ENCODE results near the gene ZEB2. TPM values are rescaled to one million over a fixed set of nuclear protein-coding genes. Genes with fewer than 3 reads are reported as not detected.

The ZEB2 gene
- total RNA-seq, 3 donors from 2014 or later = 53.7 to 225 (median 83.2) TPM

- Histone ChIP-seq H3K27ac (no peak overlapping the region), H3K27me3 (no peaks in the 10 kb centered on the region), H3K4me3 (no peak overlapping the region), H3K4me1 (no peaks in the 10 kb centered on the region), H3K36me3 (no peaks in the 10 kb centered on the region), H3K9me3 (no peaks in the 10 kb centered on the region)
- DNase-seq (ENCODE audit: low spot score in 2 of 2) = no peak
- TF ChIP-seq POLR2AphosphoS5 (IDR thresholded peaks at IDR 0.05) (no peak), CTCF (IDR thresholded peaks at IDR 0.05) (no peak), POLR2A (IDR thresholded peaks at IDR 0.05) (no peak)
- intact Hi-C loops (cut with DNase I; ENCODE audit: low total_unique reads) = no loop called here
Observed at GRCh38 chr2:144405982-144406788, 113.7 kb downstream of the ZEB2 start.

- DNase-seq (ENCODE audit: low spot score in 2 of 2) = no peak
- no peaks in the 10 kb centered on the region for H3K27me3 ChIP-seq
- no peaks in the 10 kb centered on the region for H3K4me1 ChIP-seq
- H3K4me3 ChIP-seq = no peak overlapping the region
- H3K36me3 ChIP-seq = no peaks in the 10 kb centered on the region
- no peaks in the 10 kb centered on the region for H3K9me3 ChIP-seq
- TF ChIP-seq CTCF (IDR thresholded peaks at IDR 0.05) (no peak), POLR2AphosphoS5 (IDR thresholded peaks at IDR 0.05) (no peak), POLR2A (IDR thresholded peaks at IDR 0.05) (no peak)
- no peak overlapping the region for H3K27ac ChIP-seq
- intact Hi-C loops (cut with DNase I; ENCODE audit: low total_unique reads) = no loop called here
Observed at GRCh38 chr2:144405321-144405720, 114.6 kb downstream of the ZEB2 start.

- TF ChIP-seq CTCF (IDR thresholded peaks at IDR 0.05) (no peak), POLR2AphosphoS5 (IDR thresholded peaks at IDR 0.05) (no peak), POLR2A (IDR thresholded peaks at IDR 0.05) (no peak)
- no peak overlapping the region for H3K27ac ChIP-seq
- no peaks in the 10 kb centered on the region for H3K27me3 ChIP-seq
- no peaks in the 10 kb centered on the region for H3K9me3 ChIP-seq
- no peaks in the 10 kb centered on the region for H3K36me3 ChIP-seq
- no peaks in the 10 kb centered on the region for H3K4me1 ChIP-seq
- intact Hi-C loops (cut with DNase I; ENCODE audit: low total_unique reads) = no loop called here
- no peak for DNase-seq (ENCODE audit: low spot score in 2 of 2)
- H3K4me3 ChIP-seq = no peak overlapping the region
Observed at GRCh38 chr2:144404586-144405314, 115.2 kb downstream of the ZEB2 start.

- TF ChIP-seq CTCF (IDR thresholded peaks at IDR 0.05) (no peak), POLR2AphosphoS5 (IDR thresholded peaks at IDR 0.05) (no peak), POLR2A (IDR thresholded peaks at IDR 0.05) (no peak)
- no peak overlapping the region for H3K4me3 ChIP-seq
- H3K9me3 ChIP-seq = no peaks in the 10 kb centered on the region
- H3K27me3 ChIP-seq = no peaks in the 10 kb centered on the region
- intact Hi-C loops (cut with DNase I; ENCODE audit: low total_unique reads) = no loop called here
- no peak for DNase-seq (ENCODE audit: low spot score in 2 of 2)
- H3K27ac ChIP-seq = peak overlapping the region in 1 of 2 donors; percentile 20
- H3K36me3 ChIP-seq = no peaks in the 10 kb centered on the region
- H3K4me1 ChIP-seq = no peaks in the 10 kb centered on the region
Observed at GRCh38 chr2:144403933-144404332, 116.0 kb downstream of the ZEB2 start.

- no peaks in the 10 kb centered on the region for H3K27me3 ChIP-seq
- intact Hi-C loops (cut with DNase I; ENCODE audit: low total_unique reads) = no loop called here
- H3K36me3 ChIP-seq = no peaks in the 10 kb centered on the region
- H3K4me3 ChIP-seq = no peak overlapping the region
- no peaks in the 10 kb centered on the region for H3K9me3 ChIP-seq
- H3K27ac ChIP-seq = no peak overlapping the region
- no peak for DNase-seq (ENCODE audit: low spot score in 2 of 2)
- TF ChIP-seq POLR2A (IDR thresholded peaks at IDR 0.05) (no peak), CTCF (IDR thresholded peaks at IDR 0.05) (no peak), POLR2AphosphoS5 (IDR thresholded peaks at IDR 0.05) (no peak)
- no peaks in the 10 kb centered on the region for H3K4me1 ChIP-seq
Observed at GRCh38 chr2:144402251-144402650, 117.7 kb downstream of the ZEB2 start.

All from breast epithelium (tissue), 4 donors.